Gastroesophageal sphincter (tissue), 4 donors: ENCODE data around the gene KAT7. TPM values are rescaled to one million over a fixed set of nuclear protein-coding genes. Genes with fewer than 3 reads are reported as not detected.

ENCODE experiments used
- ATAC-seq: fragments of 150-250 bp; one replicate; pipeline ENCODE4 v1.9.1; 2016; ENCODE audit warnings: mild to moderate bottlenecking, moderate library complexity
- H3K27ac ChIP-seq, 4 donors: fragments of 200-600 bp; sonication (generic) in 3 of 4; 1 replicate in 3 of 4; 2 replicates in 1 of 4; pipeline ENCODE4 v1.5.1; 2016 to 2019
- H3K27me3 ChIP-seq: fragments of 200-600 bp; sonication (generic); one replicate; pipeline ENCODE4 v1.5.1; 2019
- H3K36me3 ChIP-seq, 2 donors: fragments of 200-600 bp; sonication (generic); one replicate each; pipeline ENCODE4 v1.5.1; 2019; ENCODE audit warnings: control low read depth in 1 of 2
- H3K4me1 ChIP-seq, 3 donors: fragments of 200-600 bp; sonication (generic); 1 replicate in 2 of 3; 2 replicates in 1 of 3; pipeline ENCODE4 v1.5.1; 2016 to 2019; ENCODE audit warnings: control low read depth in 2 of 3
- H3K4me3 ChIP-seq, 2 donors: fragments of 200-600 bp; sonication (generic); one replicate each; pipeline ENCODE4 v1.5.1; 2019; ENCODE audit warnings: mild to moderate bottlenecking in 1 of 2, moderate library complexity in 1 of 2
- H3K9me3 ChIP-seq, 3 donors: fragments of 200-600 bp; sonication (generic); one replicate each; pipeline ENCODE4 v1.5.1; 2017 to 2019; ENCODE audit warnings: control low read depth in 2 of 3
- EP300 ChIP-seq: sonication (generic); formaldehyde crosslinking; IDR thresholded peaks from one replicate; pipeline ENCODE4 v1.6.1; 2017; ENCODE audit warnings: antibody characterized with exemption, mild to moderate bottlenecking
- POLR2A ChIP-seq, 2 donors: fragments of 450-650 bp; IDR thresholded peaks; one replicate each; pipeline ENCODE4 v1.6.1; 2017; ENCODE audit warnings: antibody characterized with exemption in 2 of 2, mild to moderate bottlenecking in 2 of 2, moderate library complexity in 1 of 2
- POLR2AphosphoS5 ChIP-seq: sonication (generic); formaldehyde crosslinking; IDR thresholded peaks from one replicate; pipeline ENCODE4 v1.6.1; 2017; ENCODE audit warnings: antibody characterized with exemption
- WGBS, 2 donors: methylation state at CpG; one replicate each; pipeline ENCODE4 v1.1.5; 2018; ENCODE audit warnings: low coverage in 1 of 2; 5-methylcytosine and 5-hydroxymethylcytosine counted together
- total RNA-seq, 4 donors: library from RNA; depleted of rRNA; stranded (reverse); fragments of >200 nt; gene quantifications; one replicate each; pipeline ENCODE4 v1.1.0, GENCODE V29; 2016
- TF ChIP-seq, protein P1 (sequence below), 4 experiments: fragments of 200-600 bp in 2 of 4; fragments of 450-650 bp in 2 of 4; sonication (generic) in 1 of 4; IDR thresholded peaks; one replicate each; pipeline ENCODE4 v1.5.1; 2017 to 2019; ENCODE audit warnings: antibody characterized with exemption in 4 of 4, mild to moderate bottlenecking in 2 of 4, moderate library complexity in 2 of 4

Gene KAT7
- total RNA-seq, 4 donors from 2014 or later = 37.7 to 54.1 (median 46.1) TPM

DNA sequence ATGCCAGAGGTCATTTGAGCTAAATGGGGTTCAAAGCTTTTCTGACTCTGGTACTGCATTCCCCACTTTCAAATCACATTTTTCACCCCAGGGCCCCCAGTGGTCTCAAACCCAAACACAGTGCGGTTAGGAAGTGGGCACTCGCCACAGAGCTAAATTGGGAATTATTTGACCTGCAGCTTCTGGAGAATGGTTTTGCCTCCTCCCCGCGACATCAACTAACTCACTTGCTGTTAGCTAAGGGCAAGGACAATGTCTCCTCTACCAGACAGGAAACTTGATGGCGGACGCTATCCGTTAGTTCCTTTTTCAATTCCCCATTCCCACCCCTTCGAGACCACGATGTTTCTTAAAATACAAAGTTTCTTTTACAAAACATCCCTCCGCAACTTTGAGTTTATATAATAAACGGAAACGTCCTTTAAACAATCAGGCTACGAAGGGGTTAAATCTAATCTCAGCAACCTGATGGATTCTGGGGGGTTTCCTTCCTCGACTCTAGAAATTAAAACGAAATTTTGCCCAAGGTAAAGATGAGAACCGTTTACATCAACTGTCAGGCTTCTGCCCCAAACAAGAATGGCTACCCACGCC lies 500 bp upstream of the KAT7 start:
- TF ChIP-seq, protein P1, sequence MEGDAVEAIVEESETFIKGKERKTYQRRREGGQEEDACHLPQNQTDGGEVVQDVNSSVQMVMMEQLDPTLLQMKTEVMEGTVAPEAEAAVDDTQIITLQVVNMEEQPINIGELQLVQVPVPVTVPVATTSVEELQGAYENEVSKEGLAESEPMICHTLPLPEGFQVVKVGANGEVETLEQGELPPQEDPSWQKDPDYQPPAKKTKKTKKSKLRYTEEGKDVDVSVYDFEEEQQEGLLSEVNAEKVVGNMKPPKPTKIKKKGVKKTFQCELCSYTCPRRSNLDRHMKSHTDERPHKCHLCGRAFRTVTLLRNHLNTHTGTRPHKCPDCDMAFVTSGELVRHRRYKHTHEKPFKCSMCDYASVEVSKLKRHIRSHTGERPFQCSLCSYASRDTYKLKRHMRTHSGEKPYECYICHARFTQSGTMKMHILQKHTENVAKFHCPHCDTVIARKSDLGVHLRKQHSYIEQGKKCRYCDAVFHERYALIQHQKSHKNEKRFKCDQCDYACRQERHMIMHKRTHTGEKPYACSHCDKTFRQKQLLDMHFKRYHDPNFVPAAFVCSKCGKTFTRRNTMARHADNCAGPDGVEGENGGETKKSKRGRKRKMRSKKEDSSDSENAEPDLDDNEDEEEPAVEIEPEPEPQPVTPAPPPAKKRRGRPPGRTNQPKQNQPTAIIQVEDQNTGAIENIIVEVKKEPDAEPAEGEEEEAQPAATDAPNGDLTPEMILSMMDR (IDR thresholded peaks at IDR 0.05) = no peak
- TF ChIP-seq POLR2AphosphoS5 (no peak), POLR2A (IDR thresholded peaks at IDR 0.05) (no peak), EP300 (no peak)
- Histone ChIP-seq H3K4me3 (peak overlapping the region; percentile 70 to 92), H3K36me3 (peaks cover 0 to 21% of the 10 kb centered on the region in 2 donors), H3K27ac (peak overlapping the region; percentile 96 to 100 (median 100)), H3K9me3 (no peaks in the 10 kb centered on the region), H3K4me1 (peaks cover 13 to 68% (median 34%) of the 10 kb centered on the region in 3 donors), H3K27me3 (no peaks in the 10 kb centered on the region)
- WGBS, 2 donors = 1% methylated on average over 13 to 17 of the region's 17 CpGs
- ATAC-seq = no peak

DNA sequence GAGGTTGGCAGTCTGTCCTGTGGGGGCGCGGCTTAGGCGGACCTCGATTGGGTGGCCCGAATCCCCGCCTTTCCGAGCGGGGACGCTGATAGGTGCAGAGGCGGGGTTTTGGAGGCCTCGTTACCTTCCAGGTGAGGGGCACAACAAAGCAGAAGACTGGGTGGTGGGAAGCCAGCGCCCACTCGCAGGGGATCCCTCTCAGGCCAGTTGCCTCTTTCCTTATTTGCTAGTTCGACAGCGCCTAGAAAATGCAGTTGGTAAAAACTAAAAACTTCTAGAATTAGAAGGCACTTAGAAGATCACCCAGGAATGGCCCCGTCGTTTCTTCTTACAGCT lies 730 bp downstream of the KAT7 start:
- Histone ChIP-seq H3K4me1 (peaks cover 16 to 68% (median 28%) of the 10 kb centered on the region in 3 donors), H3K9me3 (no peaks in the 10 kb centered on the region), H3K36me3 (peaks cover 0 to 34% of the 10 kb centered on the region in 2 donors), H3K27ac (peak overlapping the region; percentile 8 to 100 (median 74)), H3K4me3 (peak overlapping the region; percentile 36 to 70), H3K27me3 (no peaks in the 10 kb centered on the region)
- no peak for TF ChIP-seq POLR2AphosphoS5
- TF ChIP-seq, protein P1 (IDR thresholded peaks at IDR 0.05) = no peak
- no peak for TF ChIP-seq POLR2A (IDR thresholded peaks at IDR 0.05)
- TF ChIP-seq EP300 = no peak
- WGBS, 2 donors = 3% methylated on average over 8 of the region's 17 CpGs; no CpG with 5 or more reads in 1 of the 2 donors
- no peak for ATAC-seq

DNA sequence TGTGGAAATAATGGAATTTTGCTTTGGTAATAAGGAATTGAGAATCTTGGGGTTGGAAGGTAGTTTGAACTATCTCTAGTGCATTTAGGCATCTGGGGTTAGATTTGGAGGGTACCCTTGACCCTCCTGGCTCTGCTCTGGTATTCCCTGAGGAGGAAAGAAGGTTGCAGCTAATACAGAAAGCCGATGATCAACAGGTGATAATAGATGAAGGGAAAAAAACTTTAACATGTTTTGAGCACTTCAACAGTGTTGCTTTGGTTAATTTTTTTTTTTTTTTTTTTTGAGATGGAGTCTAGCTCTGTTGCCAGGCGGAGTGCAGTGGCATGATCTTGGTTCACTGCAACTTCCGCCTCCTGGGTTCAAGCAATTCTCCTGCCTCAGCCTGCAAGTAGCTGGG lies 4.8 kb downstream of the KAT7 start:
- no peak overlapping the region for H3K27ac ChIP-seq
- ATAC-seq = no peak
- TF ChIP-seq POLR2AphosphoS5 = no peak
- TF ChIP-seq, protein P1 (IDR thresholded peaks at IDR 0.05) = no peak
- TF ChIP-seq EP300 = no peak
- TF ChIP-seq POLR2A (IDR thresholded peaks at IDR 0.05) = no peak
- H3K36me3 ChIP-seq = peaks cover 0 to 73% of the 10 kb centered on the region in 2 donors
- WGBS, 2 donors = 75 to 85% methylated on average over 1 to 3 of the region's 3 CpGs
- no peaks in the 10 kb centered on the region for H3K27me3 ChIP-seq
- H3K9me3 ChIP-seq = no peaks in the 10 kb centered on the region
- H3K4me1 ChIP-seq = peaks cover 16 to 87% (median 28%) of the 10 kb centered on the region in 3 donors
- no peak overlapping the region for H3K4me3 ChIP-seq

DNA sequence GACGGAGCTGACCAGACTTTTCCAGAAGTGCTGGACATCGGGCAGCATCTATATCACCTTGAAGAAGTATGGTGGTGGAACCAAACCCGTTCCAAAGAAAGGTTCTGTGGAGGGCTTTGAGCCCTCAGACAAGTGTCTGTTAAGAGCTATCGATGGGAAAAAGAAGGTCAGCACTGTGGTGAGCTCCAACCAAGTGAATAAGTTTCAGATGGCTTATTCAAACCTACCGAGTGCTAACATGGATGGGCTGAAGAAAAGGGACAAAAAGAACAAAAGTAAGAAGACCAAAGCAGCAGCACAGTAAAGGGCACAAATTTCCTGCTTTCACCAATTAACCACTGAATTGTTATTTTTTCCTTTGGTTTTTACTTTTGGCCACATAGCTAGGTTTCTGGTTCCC lies 6.9 kb downstream of the KAT7 start:
- WGBS, 2 donors = 69 to 81% methylated on average over 5 of the region's 5 CpGs
- no peak for TF ChIP-seq POLR2A (IDR thresholded peaks at IDR 0.05)
- TF ChIP-seq POLR2AphosphoS5 = no peak
- TF ChIP-seq, protein P1 (IDR thresholded peaks at IDR 0.05) = no peak
- no peak for TF ChIP-seq EP300
- Histone ChIP-seq H3K36me3 (peaks cover 10 to 89% of the 10 kb centered on the region in 2 donors), H3K4me1 (peaks cover 10 to 85% (median 19%) of the 10 kb centered on the region in 3 donors), H3K27ac (no peak overlapping the region), H3K27me3 (no peaks in the 10 kb centered on the region), H3K9me3 (no peaks in the 10 kb centered on the region), H3K4me3 (no peak overlapping the region)
- no peak for ATAC-seq

DNA sequence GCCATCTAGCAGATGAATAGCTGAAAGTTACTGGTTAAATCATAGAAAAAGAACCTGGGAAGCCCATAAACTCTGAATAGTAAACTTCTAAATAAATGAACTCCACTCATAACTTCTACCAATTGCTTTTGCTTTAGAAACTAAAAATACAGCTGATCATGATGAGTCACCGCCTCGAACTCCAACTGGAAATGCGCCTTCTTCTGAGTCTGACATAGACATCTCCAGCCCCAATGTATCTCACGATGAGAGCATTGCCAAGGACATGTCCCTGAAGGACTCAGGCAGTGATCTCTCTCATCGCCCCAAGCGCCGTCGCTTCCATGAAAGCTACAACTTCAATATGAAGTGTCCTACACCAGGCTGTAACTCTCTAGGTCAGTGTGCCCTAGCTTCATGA lies 9.7 kb downstream of the KAT7 start:
- H3K4me3 ChIP-seq = no peak overlapping the region
- peak overlapping the region in 1 of 4 donors; percentile 14 for H3K27ac ChIP-seq
- H3K36me3 ChIP-seq = peaks cover 10 to 98% of the 10 kb centered on the region in 2 donors
- peaks cover 5 to 67% (median 9%) of the 10 kb centered on the region in 3 donors for H3K4me1 ChIP-seq
- no peaks in the 10 kb centered on the region for H3K9me3 ChIP-seq
- no peaks in the 10 kb centered on the region for H3K27me3 ChIP-seq
- no peak for ATAC-seq
- 68 to 83% methylated on average over 5 to 8 of the region's 8 CpGs for WGBS, 2 donors
- TF ChIP-seq POLR2A (IDR thresholded peaks at IDR 0.05) (no peak), POLR2AphosphoS5 (no peak), EP300 (no peak)
- TF ChIP-seq, protein P1 (IDR thresholded peaks at IDR 0.05) = no peak
